ENCODE results near the gene ATP5PD. TPM values are rescaled to one million over a fixed set of nuclear protein-coding genes. Genes with fewer than 3 reads are reported as not detected.

Gene ATP5PD
- total RNA-seq = 100 to 1,000 TPM; 167 to 312 (median 272) TPM

DNA sequence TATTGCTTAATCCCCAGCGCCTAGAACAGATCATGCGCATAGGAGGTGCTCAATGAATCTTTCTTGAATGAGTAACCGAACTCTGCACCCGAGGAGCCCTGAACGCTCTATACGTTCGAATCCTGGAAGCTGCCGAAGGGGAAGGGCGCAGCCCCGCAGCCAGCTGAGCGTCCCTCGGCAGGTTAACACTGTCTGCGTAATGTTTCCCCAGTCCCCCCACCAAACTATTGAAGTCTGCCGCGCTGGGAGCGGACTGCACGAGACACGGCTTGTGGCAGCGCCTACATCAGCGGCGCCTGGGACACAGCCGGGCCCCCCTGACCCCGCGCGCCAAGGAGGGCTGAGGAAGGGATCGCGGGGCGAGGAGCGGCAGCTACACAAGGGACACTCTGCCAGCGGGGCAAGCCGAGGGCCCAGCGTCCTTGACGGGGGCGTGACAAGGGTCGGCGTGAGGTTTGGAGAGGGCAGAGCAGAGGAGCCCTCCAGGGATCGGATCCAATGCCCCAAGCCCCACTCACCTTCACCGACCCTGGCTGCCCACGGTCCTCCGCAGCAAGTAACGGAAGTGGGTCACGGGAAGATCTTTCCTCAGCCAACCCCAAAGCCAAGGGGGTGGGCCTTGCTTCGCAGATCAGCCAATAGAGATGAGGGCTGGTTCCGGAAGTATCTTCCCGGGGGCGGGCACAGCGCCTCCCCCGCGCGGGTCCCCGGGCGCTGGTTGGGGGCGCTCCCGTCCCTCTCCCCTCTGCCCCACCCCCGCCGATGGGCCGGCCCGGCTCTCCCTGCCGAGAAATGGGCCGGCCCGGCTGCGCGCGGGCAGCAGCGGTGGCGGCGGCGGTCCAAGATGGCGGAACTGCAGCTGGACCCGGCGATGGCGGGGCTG is at the start of gene ATP5PD, which contains the start of gene KCTD2:
ATP5PD (minus strand) TSS at position 563 of the 883 bp plus-strand sequence. CDS start 4,319 bp downstream, outside the sequence.
KCTD2 (plus strand) TSS at position 819 of the 883 bp plus-strand sequence; CDS start at position 845, 26 bp downstream.
- Histone ChIP-seq H3K27ac (peak within 1 kb of the TSS; percentile 97), H3K36me3 (peaks cover 19% of the 10 kb centered on the region), H3K27me3 (no peaks in the 10 kb centered on the region), H3K4me3 (peak within 1 kb of the TSS; percentile 90), H3K4me1 (peaks cover 32% of the 10 kb centered on the region), H3K9me3 (no peaks in the 10 kb centered on the region)
- TF ChIP-seq POLR2AphosphoS5 (IDR thresholded peaks at IDR 0.05) (peak; percentile 63 to 82 (median 73)), POLR2A (IDR thresholded peaks at IDR 0.05) (peak; percentile 85 to 95), EP300 (IDR thresholded peaks at IDR 0.05) (no peak)
- TF ChIP-seq, protein P1, sequence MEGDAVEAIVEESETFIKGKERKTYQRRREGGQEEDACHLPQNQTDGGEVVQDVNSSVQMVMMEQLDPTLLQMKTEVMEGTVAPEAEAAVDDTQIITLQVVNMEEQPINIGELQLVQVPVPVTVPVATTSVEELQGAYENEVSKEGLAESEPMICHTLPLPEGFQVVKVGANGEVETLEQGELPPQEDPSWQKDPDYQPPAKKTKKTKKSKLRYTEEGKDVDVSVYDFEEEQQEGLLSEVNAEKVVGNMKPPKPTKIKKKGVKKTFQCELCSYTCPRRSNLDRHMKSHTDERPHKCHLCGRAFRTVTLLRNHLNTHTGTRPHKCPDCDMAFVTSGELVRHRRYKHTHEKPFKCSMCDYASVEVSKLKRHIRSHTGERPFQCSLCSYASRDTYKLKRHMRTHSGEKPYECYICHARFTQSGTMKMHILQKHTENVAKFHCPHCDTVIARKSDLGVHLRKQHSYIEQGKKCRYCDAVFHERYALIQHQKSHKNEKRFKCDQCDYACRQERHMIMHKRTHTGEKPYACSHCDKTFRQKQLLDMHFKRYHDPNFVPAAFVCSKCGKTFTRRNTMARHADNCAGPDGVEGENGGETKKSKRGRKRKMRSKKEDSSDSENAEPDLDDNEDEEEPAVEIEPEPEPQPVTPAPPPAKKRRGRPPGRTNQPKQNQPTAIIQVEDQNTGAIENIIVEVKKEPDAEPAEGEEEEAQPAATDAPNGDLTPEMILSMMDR (IDR thresholded peaks at IDR 0.05) = no peak
- peak; percentile 96 to 98 for DNase-seq (ENCODE audit: low spot score in 2 of 2)
- WGBS = 3% methylated on average over 7 of the region's 72 CpGs

DNA sequence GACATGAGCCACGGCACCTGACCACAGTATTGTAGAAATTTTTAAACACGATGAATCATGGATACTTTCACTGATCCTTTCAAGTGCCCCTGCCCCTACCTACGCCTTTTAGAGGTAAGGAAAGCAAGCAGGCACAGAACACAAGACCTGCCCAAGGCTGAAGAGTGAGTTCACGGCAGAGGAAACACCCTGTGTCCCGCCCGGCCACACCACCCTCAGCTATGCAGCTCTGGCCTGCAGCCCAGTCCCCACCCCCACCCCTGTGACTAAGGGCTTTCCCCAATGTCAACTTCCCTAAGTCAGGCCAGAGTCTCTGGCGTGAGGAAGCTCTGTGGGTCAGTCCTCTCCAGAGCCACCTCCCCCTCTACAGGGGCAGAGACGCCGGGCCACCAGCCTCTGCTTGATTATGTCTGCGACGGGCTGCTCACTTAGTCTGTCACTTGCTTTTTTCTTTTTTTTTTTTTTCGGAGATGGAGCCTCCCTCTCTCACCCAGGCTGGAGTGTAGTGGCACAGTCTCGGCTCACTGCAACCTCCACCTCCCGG is 49.4 kb upstream of the ATP5PD start:
- H3K27ac ChIP-seq = peak overlapping the region; percentile 73
- TF ChIP-seq POLR2A (IDR thresholded peaks at IDR 0.05) (no peak), POLR2AphosphoS5 (IDR thresholded peaks at IDR 0.05) (peak in 1 of 3 donors; percentile 35)
- no peak for DNase-seq (ENCODE audit: low spot score in 2 of 2)
- 33% methylated on average over 14 of the region's 14 CpGs for WGBS
- H3K27me3 ChIP-seq = no peaks in the 10 kb centered on the region
- H3K4me1 ChIP-seq = peaks cover 63% of the 10 kb centered on the region
- no peak overlapping the region for H3K4me3 ChIP-seq
- peaks cover 21% of the 10 kb centered on the region for H3K36me3 ChIP-seq
- no peaks in the 10 kb centered on the region for H3K9me3 ChIP-seq

DNA sequence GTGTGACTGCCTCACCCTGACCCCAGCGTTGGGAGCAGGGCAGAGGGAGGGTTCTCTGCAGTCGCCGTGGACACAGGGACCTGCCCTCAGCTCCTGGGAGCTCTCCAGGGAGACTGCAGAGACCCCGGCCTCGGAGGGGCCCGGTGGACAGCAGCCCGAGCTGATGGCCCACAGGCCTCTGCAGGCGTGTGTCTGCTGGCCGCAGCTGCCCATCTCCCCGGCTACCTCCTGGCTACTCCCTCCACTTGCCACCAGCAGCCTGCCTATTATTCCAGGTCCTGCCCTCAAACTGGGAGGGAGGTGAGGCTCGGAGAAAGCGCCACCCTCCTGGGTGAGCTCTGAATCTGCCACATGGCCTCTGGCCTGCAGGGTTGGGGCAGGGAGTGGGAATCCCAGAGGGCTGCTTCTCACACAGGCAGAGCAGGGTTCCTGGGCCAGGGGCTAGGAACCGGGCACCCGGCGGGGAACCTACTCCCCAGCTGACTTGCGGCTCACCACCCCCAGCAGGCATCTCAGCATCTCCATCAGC is 48.2 kb upstream of the ATP5PD start:
- H3K4me1 ChIP-seq = peaks cover 72% of the 10 kb centered on the region
- TF ChIP-seq POLR2AphosphoS5 (IDR thresholded peaks at IDR 0.05) (no peak), POLR2A (IDR thresholded peaks at IDR 0.05) (no peak), EP300 (IDR thresholded peaks at IDR 0.05) (no peak)
- TF ChIP-seq, protein P1 (IDR thresholded peaks at IDR 0.05) = no peak
- no peaks in the 10 kb centered on the region for H3K9me3 ChIP-seq
- peaks cover 12% of the 10 kb centered on the region for H3K36me3 ChIP-seq
- H3K27ac ChIP-seq = peak overlapping the region; percentile 42
- no peak overlapping the region for H3K4me3 ChIP-seq
- DNase-seq (ENCODE audit: low spot score in 2 of 2) = no peak
- WGBS = 77% methylated on average over 10 of the region's 16 CpGs
- no peaks in the 10 kb centered on the region for H3K27me3 ChIP-seq

DNA sequence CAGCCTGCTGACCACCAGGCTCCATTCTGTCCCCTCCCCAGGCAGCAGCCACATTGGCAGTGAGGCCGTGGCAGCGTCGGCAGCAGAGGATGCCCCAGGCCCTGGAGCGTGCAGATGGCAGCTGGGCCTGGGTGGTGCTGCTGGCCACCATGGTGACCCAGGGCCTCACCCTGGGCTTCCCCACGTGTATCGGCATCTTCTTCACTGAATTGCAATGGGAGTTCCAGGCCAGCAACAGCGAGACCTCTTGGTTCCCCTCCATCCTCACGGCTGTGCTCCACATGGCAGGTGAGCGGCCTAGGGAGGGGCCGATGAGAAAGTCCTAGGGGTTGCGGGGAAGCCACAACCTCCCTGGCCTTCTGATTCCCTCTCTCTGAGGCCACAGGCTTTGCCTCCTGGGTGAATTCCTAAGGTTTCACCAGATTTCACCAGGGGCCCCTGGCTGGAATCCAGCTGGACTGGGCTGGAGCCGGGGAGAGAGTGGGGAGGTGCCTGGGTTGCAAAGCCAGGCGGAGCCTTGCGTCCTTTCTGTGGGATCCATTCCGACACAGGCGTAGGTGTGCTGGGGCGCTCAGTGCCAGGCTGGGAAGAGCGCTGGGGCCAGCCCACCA is 46.9 kb upstream of the ATP5PD start:
- H3K27me3 ChIP-seq = no peaks in the 10 kb centered on the region
- H3K36me3 ChIP-seq = peaks cover under 1% of the 10 kb centered on the region
- TF ChIP-seq, protein P1 (IDR thresholded peaks at IDR 0.05) = no peak
- TF ChIP-seq POLR2AphosphoS5 (IDR thresholded peaks at IDR 0.05) (no peak), EP300 (IDR thresholded peaks at IDR 0.05) (no peak), POLR2A (IDR thresholded peaks at IDR 0.05) (no peak)
- H3K4me1 ChIP-seq = peaks cover 85% of the 10 kb centered on the region
- no peak overlapping the region for H3K4me3 ChIP-seq
- no peak for DNase-seq (ENCODE audit: low spot score in 2 of 2)
- peak overlapping the region; percentile 72 for H3K27ac ChIP-seq
- WGBS = 50% methylated on average over 2 of the region's 18 CpGs
- no peaks in the 10 kb centered on the region for H3K9me3 ChIP-seq

DNA sequence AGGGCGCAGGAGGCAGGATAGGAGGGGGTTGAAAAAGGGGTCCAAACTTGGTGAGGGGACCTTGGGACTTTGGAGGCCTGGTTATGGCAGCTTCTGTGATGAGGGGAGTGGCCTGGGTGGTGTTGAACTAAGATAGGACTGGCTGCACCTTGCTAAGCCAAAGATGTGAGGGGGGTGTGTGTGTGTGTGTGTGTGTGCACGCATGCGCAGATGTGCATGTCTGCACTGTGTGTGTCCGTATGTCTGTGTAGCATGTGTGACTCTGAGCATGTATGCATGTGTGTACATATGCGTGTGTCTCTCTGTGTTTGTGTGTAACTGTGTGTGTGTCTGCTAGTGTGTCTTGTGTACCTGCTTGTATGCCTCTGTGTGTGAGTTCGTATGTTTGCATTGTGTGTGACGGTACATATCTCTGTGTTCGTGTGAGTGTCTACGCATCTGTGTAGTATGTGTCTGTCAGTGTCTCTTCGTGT is 45.1 kb upstream of the ATP5PD start:
- H3K4me1 ChIP-seq = peaks cover 97% of the 10 kb centered on the region
- H3K27ac ChIP-seq = peak overlapping the region; percentile 74
- no peak for DNase-seq (ENCODE audit: low spot score in 2 of 2)
- no peaks in the 10 kb centered on the region for H3K9me3 ChIP-seq
- TF ChIP-seq EP300 (IDR thresholded peaks at IDR 0.05) (no peak), POLR2A (IDR thresholded peaks at IDR 0.05) (no peak), POLR2AphosphoS5 (IDR thresholded peaks at IDR 0.05) (no peak)
- TF ChIP-seq, protein P1 (IDR thresholded peaks at IDR 0.05) = no peak
- no peak overlapping the region for H3K4me3 ChIP-seq
- H3K36me3 ChIP-seq = no peaks in the 10 kb centered on the region
- no peaks in the 10 kb centered on the region for H3K27me3 ChIP-seq
- 82% methylated on average over 10 of the region's 10 CpGs for WGBS
